ENCODE measurements around the gene PLOD2. TPM values are rescaled to one million over a fixed set of nuclear protein-coding genes. Genes with fewer than 3 reads are reported as not detected.

The PLOD2 gene
- total RNA-seq, 1 experiment from 2014 or later: 19.3 TPM

- Mint-ChIP-seq H3K36me3 (ENCODE audit: insufficient read depth in 1 of 3, low read depth in 3 of 3) (no peaks in the 10 kb centered on the region), H3K4me3 (no peak overlapping the region), H3K4me1 (peaks cover under 1% of the 10 kb centered on the region in 2 experiments; a peak in 2 of 4 replicates), H3K9me3 (no peaks in the 10 kb centered on the region; a peak in 1 of 5 replicates), H3K27me3 (ENCODE audit: low read depth) (no peaks in the 10 kb centered on the region), H3K27ac (no peak overlapping the region)
- DNase-seq: no peak
- Histone ChIP-seq H3K4ac (ENCODE audit: low read depth, low read length) (no peak overlapping the region), H3K79me2 (ENCODE audit: insufficient read depth, low read length) (no peaks in the 10 kb centered on the region), H2BK20ac (ENCODE audit: low read depth, low read length, poor library complexity, severe bottlenecking) (no peak overlapping the region), H3K4me2 (ENCODE audit: insufficient read depth, insufficient read length, low read length) (no peak overlapping the region), H3K23me2 (ENCODE audit: insufficient read length, low read depth, low read length, poor library complexity, severe bottlenecking) (no peaks in the 10 kb centered on the region), H3K14ac (ENCODE audit: insufficient read depth, low read length) (no peak overlapping the region), H4K5ac (ENCODE audit: insufficient read length, low read depth, low read length) (no peak overlapping the region), H2AFZ (ENCODE audit: low read length) (no peak overlapping the region), H3K79me1 (ENCODE audit: insufficient read depth, low read depth, low read length, poor library complexity, severe bottlenecking) (no peaks in the 10 kb centered on the region), H2BK5ac (ENCODE audit: insufficient read length, low read length) (no peak overlapping the region), H2BK15ac (ENCODE audit: low read depth, low read length) (no peak overlapping the region), H3K27ac (ENCODE audit: insufficient read length, low read depth, low read length) (no peak overlapping the region), H3K27me3 (ENCODE audit: insufficient read depth, low read length) (no peaks in the 10 kb centered on the region), H2AK5ac (ENCODE audit: insufficient read length, low read length) (no peak overlapping the region), H3K56ac (ENCODE audit: insufficient read length, low read depth, low read length) (no peak overlapping the region), H2BK12ac (ENCODE audit: insufficient read length, low read depth, low read length) (no peak overlapping the region), H4K20me1 (ENCODE audit: control insufficient read depth, insufficient read depth, insufficient read length) (no peaks in the 10 kb centered on the region), H3T11ph (ENCODE audit: low read length) (no peak overlapping the region), H2BK120ac (ENCODE audit: low read depth, low read length, poor library complexity, severe bottlenecking) (no peak overlapping the region), H3K4me1 (ENCODE audit: insufficient read depth, low read length) (no peaks in the 10 kb centered on the region), H4K91ac (ENCODE audit: insufficient read length, low read depth, low read length) (no peak overlapping the region), H3K9ac (ENCODE audit: extremely low read depth, insufficient read length, low read length) (no peak overlapping the region), H3K9me3 (ENCODE audit: control insufficient read depth, low read depth, low read length) (no peaks in the 10 kb centered on the region), H3K18ac (ENCODE audit: insufficient read length, low read depth, low read length) (no peak overlapping the region), H4K8ac (replicated peaks; ENCODE audit: insufficient read length, low read depth, low read length) (no peak overlapping the region), H3K23ac (ENCODE audit: insufficient read length, low read depth, low read length) (no peak overlapping the region)
- no peak for TF ChIP-seq CTCF (conservative IDR thresholded peaks at IDR 0.05)
- WGBS (ENCODE audit: extremely low coverage, insufficient read length, low lambda C conversion rate): no CpG with 5 or more reads among the region's 2 CpGs
These were observed 23.4 kb upstream of the PLOD2 start for GRCh38 chr3:146184241-146185015.

Data from H9 (cell line).